ENCODE results near the gene OSBPL5.

Gene OSBPL5

GRCh38 chr11:3050386-3051195, 114.5 kb downstream of the OSBPL5 start:
- DNase-seq (ENCODE audit: low read depth) = no peak
- TF ChIP-seq CTCF (IDR thresholded peaks at IDR 0.05; ENCODE audit: insufficient read depth, low read depth, low read length, missing control alignments) = no peak
- peak overlapping the region; percentile 0; the same call in 1 of the 2 replicates for H3K4me3 ChIP-seq (ENCODE audit: low read depth, low read length)

- peak; percentile 94 for DNase-seq (ENCODE audit: low read depth)
- peak overlapping the region; percentile 0; the same call in 1 of the 2 replicates for H3K4me3 ChIP-seq (ENCODE audit: low read depth, low read length)
- TF ChIP-seq CTCF (IDR thresholded peaks at IDR 0.05; ENCODE audit: insufficient read depth, low read depth, low read length, missing control alignments) = peak; percentile 35
Observed at GRCh38 chr11:3049430-3050243, 115.5 kb downstream of the OSBPL5 start.

- no peak for DNase-seq (ENCODE audit: low read depth)
- H3K4me3 ChIP-seq (ENCODE audit: low read depth, low read length) = no peak overlapping the region
- TF ChIP-seq CTCF (IDR thresholded peaks at IDR 0.05; ENCODE audit: insufficient read depth, low read depth, low read length, missing control alignments) = no peak
Observed at GRCh38 chr11:3047637-3048036, 117.5 kb downstream of the OSBPL5 start.

- no peak for DNase-seq (ENCODE audit: low read depth)
- TF ChIP-seq CTCF (IDR thresholded peaks at IDR 0.05; ENCODE audit: insufficient read depth, low read depth, low read length, missing control alignments) = no peak
- H3K4me3 ChIP-seq (ENCODE audit: low read depth, low read length) = no peak overlapping the region
Observed at GRCh38 chr11:3046641-3047040, 118.5 kb downstream of the OSBPL5 start.

GRCh38 chr11:3046190-3046589, 118.9 kb downstream of the OSBPL5 start:
- peak; percentile 8 for TF ChIP-seq CTCF (IDR thresholded peaks at IDR 0.05; ENCODE audit: insufficient read depth, low read depth, low read length, missing control alignments)
- no peak for DNase-seq (ENCODE audit: low read depth)

GRCh38 chr11:3044915-3045314, 120.2 kb downstream of the OSBPL5 start:
- no peak overlapping the region for H3K4me3 ChIP-seq (ENCODE audit: low read depth, low read length)
- DNase-seq (ENCODE audit: low read depth) = no peak
- TF ChIP-seq CTCF (IDR thresholded peaks at IDR 0.05; ENCODE audit: insufficient read depth, low read depth, low read length, missing control alignments) = no peak

More at GRCh38 chr11:3046190-3046589, 118.9 kb downstream of the OSBPL5 start:
- H3K4me3 ChIP-seq (ENCODE audit: low read depth, low read length) = no peak overlapping the region
